Activated naive CD8-positive, alpha-beta T cell treated with anti-CD3 and anti-CD28 coated beads for 36 hours (primary cell): ENCODE data around the gene DNAJC8. TPM values are rescaled to one million over a fixed set of nuclear protein-coding genes. Genes with fewer than 3 reads are reported as not detected.

Experiments used
- DNase-seq: peaks from one replicate; pipeline ENCODE4 v3.0.0; 2021
- H3K27ac Mint-ChIP-seq: one replicate; pipeline ENCODE4 v1.8.0; 2022; ENCODE audit warnings: mild to moderate bottlenecking, moderate library complexity, mixed read lengths
- H3K27me3 Mint-ChIP-seq: one replicate; pipeline ENCODE4 v1.8.0; 2022; ENCODE audit warnings: mild to moderate bottlenecking, mixed read lengths
- H3K36me3 Mint-ChIP-seq: one replicate; pipeline ENCODE4 v1.8.0; 2021; ENCODE audit warnings: mild to moderate bottlenecking, mixed read lengths
- H3K4me1 Mint-ChIP-seq: one replicate; pipeline ENCODE4 v1.8.0; 2021; ENCODE audit warnings: mixed read lengths
- H3K4me3 Mint-ChIP-seq: one replicate; pipeline ENCODE4 v1.8.0; 2022; ENCODE audit warnings: mild to moderate bottlenecking, moderate library complexity, mixed read lengths
- H3K9me3 Mint-ChIP-seq: one replicate; pipeline ENCODE4 v1.8.0; 2022; ENCODE audit warnings: mixed read lengths
- total RNA-seq, 2 experiments: library from RNA; stranded (reverse); gene quantifications; one replicate each; pipeline ENCODE4 v1.2.3, GENCODE V29; 2021

Gene DNAJC8, protein sequence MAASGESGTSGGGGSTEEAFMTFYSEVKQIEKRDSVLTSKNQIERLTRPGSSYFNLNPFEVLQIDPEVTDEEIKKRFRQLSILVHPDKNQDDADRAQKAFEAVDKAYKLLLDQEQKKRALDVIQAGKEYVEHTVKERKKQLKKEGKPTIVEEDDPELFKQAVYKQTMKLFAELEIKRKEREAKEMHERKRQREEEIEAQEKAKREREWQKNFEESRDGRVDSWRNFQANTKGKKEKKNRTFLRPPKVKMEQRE
- total RNA-seq: 100 to 1,000 TPM; 109 to 121 TPM

GRCh38 chr1:28232558-28233263, at the start of gene DNAJC8:
TSS of gene DNAJC8 (minus strand) at chr1:28233029. CDS start at chr1:28232998, 31 bp downstream.
- no peaks in the 10 kb centered on the region for H3K9me3 Mint-ChIP-seq
- H3K36me3 Mint-ChIP-seq: peaks cover 14% of the 10 kb centered on the region
- peak within 1 kb of the TSS; percentile 94 for H3K27ac Mint-ChIP-seq
- peak; percentile 93 for DNase-seq
- H3K4me3 Mint-ChIP-seq: peak within 1 kb of the TSS; percentile 100
- no peaks in the 10 kb centered on the region for H3K27me3 Mint-ChIP-seq
- H3K4me1 Mint-ChIP-seq: peaks cover 13% of the 10 kb centered on the region

- no peak for DNase-seq
- H3K27me3 Mint-ChIP-seq: no peaks in the 10 kb centered on the region
- no peaks in the 10 kb centered on the region for H3K9me3 Mint-ChIP-seq
- no peak overlapping the region for H3K4me3 Mint-ChIP-seq
- H3K4me1 Mint-ChIP-seq: no peaks in the 10 kb centered on the region
- H3K36me3 Mint-ChIP-seq: peaks cover 18% of the 10 kb centered on the region
- no peak overlapping the region for H3K27ac Mint-ChIP-seq
Observed at GRCh38 chr1:28281608-28282425, 49.0 kb upstream of the DNAJC8 start.

DNA sequence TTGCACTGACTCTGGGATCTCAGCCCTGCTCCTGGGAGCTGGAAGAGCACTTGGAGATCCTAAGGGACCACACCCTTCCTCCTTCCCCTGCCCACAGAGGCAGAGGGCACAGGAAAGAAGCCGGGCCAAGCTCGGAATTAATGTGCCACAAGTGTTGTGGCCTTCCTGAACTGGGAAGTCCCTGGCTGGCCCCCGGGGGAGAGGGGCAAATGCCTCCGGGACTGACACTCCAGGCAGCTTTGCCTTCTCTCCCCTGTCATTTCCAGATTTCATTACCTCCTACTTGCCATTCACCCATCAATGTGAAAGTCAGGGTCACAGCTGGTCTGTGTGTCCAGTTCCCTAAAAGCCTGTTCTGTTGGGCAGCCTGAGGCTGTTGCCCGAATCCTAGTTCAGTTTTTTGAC, 48.1 kb upstream of the DNAJC8 start:
- DNase-seq: no peak
- Mint-ChIP-seq H3K4me1 (no peaks in the 10 kb centered on the region), H3K36me3 (peaks cover 18% of the 10 kb centered on the region), H3K27me3 (no peaks in the 10 kb centered on the region), H3K9me3 (no peaks in the 10 kb centered on the region), H3K27ac (no peak overlapping the region), H3K4me3 (no peak overlapping the region)

GRCh38 chr1:28280501-28280900, 47.7 kb upstream of the DNAJC8 start:
- Mint-ChIP-seq H3K36me3 (peaks cover 18% of the 10 kb centered on the region), H3K9me3 (no peaks in the 10 kb centered on the region), H3K27me3 (no peaks in the 10 kb centered on the region), H3K27ac (no peak overlapping the region), H3K4me3 (no peak overlapping the region), H3K4me1 (no peaks in the 10 kb centered on the region)
- no peak for DNase-seq

GRCh38 chr1:28279721-28280120, 46.9 kb upstream of the DNAJC8 start:
- Mint-ChIP-seq H3K27ac (no peak overlapping the region), H3K4me3 (no peak overlapping the region), H3K9me3 (no peaks in the 10 kb centered on the region), H3K27me3 (no peaks in the 10 kb centered on the region), H3K36me3 (peaks cover 25% of the 10 kb centered on the region), H3K4me1 (no peaks in the 10 kb centered on the region)
- DNase-seq: no peak

DNA sequence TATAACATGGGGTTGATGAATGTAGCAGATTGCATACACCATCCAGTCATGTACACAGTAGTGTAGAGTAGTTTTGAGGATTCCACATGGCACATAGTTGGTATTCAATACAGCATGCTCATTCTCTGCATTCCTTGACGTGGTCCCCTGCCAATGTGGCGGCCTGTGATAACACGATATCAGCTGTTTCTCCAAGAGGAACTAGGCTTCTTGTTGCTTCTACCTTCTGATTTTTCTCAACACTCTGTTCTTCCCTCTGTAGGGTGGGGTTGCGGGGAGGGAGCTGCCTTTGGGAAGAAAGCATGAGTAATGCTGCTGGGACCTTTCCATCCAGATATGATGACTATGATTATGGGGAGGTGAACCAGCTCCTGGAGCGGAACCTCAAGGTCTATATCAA, 45.9 kb upstream of the DNAJC8 start:
- Mint-ChIP-seq H3K36me3 (peaks cover 31% of the 10 kb centered on the region), H3K9me3 (no peaks in the 10 kb centered on the region), H3K27me3 (no peaks in the 10 kb centered on the region), H3K27ac (no peak overlapping the region), H3K4me1 (no peaks in the 10 kb centered on the region), H3K4me3 (no peak overlapping the region)
- no peak for DNase-seq

DNA sequence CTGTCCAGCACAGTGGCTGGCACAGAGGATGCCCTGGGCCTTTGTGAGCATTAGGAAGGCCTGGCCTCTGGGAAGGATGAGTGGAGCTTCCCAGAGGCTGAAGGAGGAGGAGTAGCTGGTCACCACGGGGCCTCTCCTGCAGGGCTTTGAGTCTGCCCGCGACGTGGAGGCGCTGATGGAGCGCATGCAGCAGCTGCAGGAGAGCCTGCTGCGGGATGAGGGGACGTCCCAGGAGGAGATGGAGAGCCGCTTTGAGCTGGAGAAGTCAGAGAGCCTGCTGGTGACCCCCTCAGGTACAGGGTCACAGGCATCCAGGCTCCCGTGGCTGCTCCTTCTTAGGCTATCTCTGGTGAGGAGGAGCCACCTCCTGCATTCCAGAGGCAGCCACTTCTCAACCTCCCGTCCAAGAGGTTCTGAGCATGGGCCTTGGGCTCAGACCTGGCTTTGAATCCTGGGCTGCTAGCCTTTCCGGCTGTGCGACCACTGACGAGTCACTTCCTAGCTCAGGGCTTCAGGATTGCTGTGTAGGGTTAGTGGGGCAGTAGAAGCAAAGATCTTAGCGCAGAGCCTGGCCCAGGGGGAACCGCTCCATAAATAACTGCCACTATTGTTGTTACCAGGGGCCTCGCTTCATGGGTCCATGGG, 40.5 kb upstream of the DNAJC8 start:
- Mint-ChIP-seq H3K27me3 (no peaks in the 10 kb centered on the region), H3K4me1 (no peaks in the 10 kb centered on the region), H3K27ac (no peak overlapping the region)

GRCh38 chr1:28272215-28272852, 39.5 kb upstream of the DNAJC8 start:
- H3K27ac Mint-ChIP-seq: no peak overlapping the region
- H3K4me3 Mint-ChIP-seq: no peak overlapping the region
- H3K9me3 Mint-ChIP-seq: no peaks in the 10 kb centered on the region
- H3K27me3 Mint-ChIP-seq: no peaks in the 10 kb centered on the region
- H3K4me1 Mint-ChIP-seq: no peaks in the 10 kb centered on the region
- DNase-seq: no peak
- H3K36me3 Mint-ChIP-seq: peaks cover 13% of the 10 kb centered on the region

More for the DNA sequence above, 40.5 kb upstream of the DNAJC8 start:
- H3K4me3 Mint-ChIP-seq: no peak overlapping the region
- H3K9me3 Mint-ChIP-seq: no peaks in the 10 kb centered on the region
- DNase-seq: no peak
- peaks cover 20% of the 10 kb centered on the region for H3K36me3 Mint-ChIP-seq

DNA sequence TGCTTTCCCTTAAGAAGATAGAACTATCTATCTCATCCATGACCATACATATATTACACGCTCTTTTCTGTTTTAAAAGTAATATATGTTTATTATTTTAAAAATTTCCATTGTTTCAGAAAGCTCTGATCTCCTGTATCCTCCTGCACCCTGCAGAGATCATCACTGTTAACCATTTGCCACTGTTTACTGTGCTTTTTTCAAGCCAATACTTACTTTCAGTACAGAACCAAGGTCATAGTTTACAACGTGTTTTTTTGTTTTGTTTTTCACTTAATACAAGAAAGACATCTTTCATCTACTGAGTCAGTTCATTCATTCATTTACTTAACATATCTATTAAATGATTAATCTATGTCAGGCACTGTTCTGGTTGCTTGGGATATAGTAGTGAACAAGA, 36.7 kb upstream of the DNAJC8 start:
- Mint-ChIP-seq H3K27ac (no peak overlapping the region), H3K9me3 (no peaks in the 10 kb centered on the region), H3K27me3 (no peaks in the 10 kb centered on the region), H3K4me3 (no peak overlapping the region), H3K4me1 (peaks cover 2% of the 10 kb centered on the region), H3K36me3 (peaks cover 6% of the 10 kb centered on the region)
- DNase-seq: no peak

DNA sequence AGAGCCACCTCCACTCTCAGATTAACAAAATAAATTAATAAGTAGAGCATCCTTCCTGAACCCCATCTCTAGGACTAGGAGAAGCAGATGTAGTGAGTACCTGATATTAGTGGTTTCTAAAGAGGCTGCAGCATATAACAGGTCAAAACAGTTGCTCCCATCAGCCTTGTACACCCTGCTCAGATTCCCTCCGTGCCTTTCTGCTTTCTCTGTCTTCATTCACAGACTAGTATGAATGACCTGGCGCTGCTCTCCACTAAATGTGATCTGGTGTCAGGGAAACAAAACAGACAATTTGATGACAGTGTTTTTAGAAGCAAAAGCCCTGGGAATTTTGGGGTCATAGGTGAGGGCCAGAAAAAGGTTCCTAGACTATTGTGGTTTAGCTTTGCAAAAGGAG, 34.8 kb upstream of the DNAJC8 start:
- Mint-ChIP-seq H3K27ac (no peak overlapping the region), H3K4me3 (no peak overlapping the region), H3K9me3 (no peaks in the 10 kb centered on the region)

GRCh38 chr1:28266920-28267322, 34.1 kb upstream of the DNAJC8 start:
- H3K9me3 Mint-ChIP-seq: no peaks in the 10 kb centered on the region
- peaks cover 2% of the 10 kb centered on the region for H3K36me3 Mint-ChIP-seq
- no peak overlapping the region for H3K27ac Mint-ChIP-seq
- H3K4me3 Mint-ChIP-seq: no peak overlapping the region
- no peak for DNase-seq
- no peaks in the 10 kb centered on the region for H3K27me3 Mint-ChIP-seq
- H3K4me1 Mint-ChIP-seq: peaks cover 10% of the 10 kb centered on the region

More for the DNA sequence above, 34.8 kb upstream of the DNAJC8 start:
- peaks cover 5% of the 10 kb centered on the region for H3K4me1 Mint-ChIP-seq
- no peak for DNase-seq
- H3K36me3 Mint-ChIP-seq: peaks cover 2% of the 10 kb centered on the region
- no peaks in the 10 kb centered on the region for H3K27me3 Mint-ChIP-seq

GRCh38 chr1:28265577-28265976, 32.7 kb upstream of the DNAJC8 start:
- H3K27ac Mint-ChIP-seq: no peak overlapping the region
- H3K36me3 Mint-ChIP-seq: peaks cover 5% of the 10 kb centered on the region
- H3K27me3 Mint-ChIP-seq: no peaks in the 10 kb centered on the region
- no peaks in the 10 kb centered on the region for H3K9me3 Mint-ChIP-seq
- H3K4me1 Mint-ChIP-seq: peaks cover 19% of the 10 kb centered on the region
- no peak for DNase-seq
- H3K4me3 Mint-ChIP-seq: no peak overlapping the region

- peaks cover 19% of the 10 kb centered on the region for H3K4me1 Mint-ChIP-seq
- H3K4me3 Mint-ChIP-seq: no peak overlapping the region
- H3K36me3 Mint-ChIP-seq: peaks cover 5% of the 10 kb centered on the region
- no peaks in the 10 kb centered on the region for H3K27me3 Mint-ChIP-seq
- no peak overlapping the region for H3K27ac Mint-ChIP-seq
- no peaks in the 10 kb centered on the region for H3K9me3 Mint-ChIP-seq
- DNase-seq: no peak
Observed at GRCh38 chr1:28264897-28265296, 32.1 kb upstream of the DNAJC8 start.

GRCh38 chr1:28260803-28261174, 28.0 kb upstream of the DNAJC8 start:
- H3K4me1 Mint-ChIP-seq: peaks cover 35% of the 10 kb centered on the region
- H3K27me3 Mint-ChIP-seq: no peaks in the 10 kb centered on the region
- peaks cover 3% of the 10 kb centered on the region for H3K9me3 Mint-ChIP-seq
- H3K36me3 Mint-ChIP-seq: peaks cover 10% of the 10 kb centered on the region
- DNase-seq: no peak
- H3K4me3 Mint-ChIP-seq: peak overlapping the region; percentile 77
- peak overlapping the region; percentile 72 for H3K27ac Mint-ChIP-seq
